ENCODE measurements around the gene GNG12.
"Not testable (repeated sequence)": the region's sequence is repeated elsewhere in the genome, so short reads cannot be mapped to it uniquely, and the experiment has no call there.

DNA sequence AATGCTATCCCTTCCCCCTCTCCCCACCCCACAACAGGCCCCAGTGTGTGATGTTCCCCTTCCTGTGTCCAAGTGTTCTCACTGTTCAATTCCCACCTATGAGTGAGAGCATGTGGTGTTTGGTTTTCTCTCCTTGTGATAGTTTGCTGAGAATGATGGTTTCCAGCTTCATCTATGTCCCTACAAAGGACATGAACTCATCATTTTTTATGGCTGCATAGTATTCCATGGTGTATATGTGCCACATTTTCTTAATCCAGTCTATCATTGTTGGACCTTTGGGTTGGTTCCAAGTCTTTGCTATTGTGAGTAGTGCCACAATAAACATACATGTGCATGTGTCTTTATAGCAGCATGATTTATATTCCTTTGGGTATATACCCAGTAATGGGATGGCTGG lies 168.0 kb downstream of the GNG12 start:
- TF ChIP-seq, protein P1, sequence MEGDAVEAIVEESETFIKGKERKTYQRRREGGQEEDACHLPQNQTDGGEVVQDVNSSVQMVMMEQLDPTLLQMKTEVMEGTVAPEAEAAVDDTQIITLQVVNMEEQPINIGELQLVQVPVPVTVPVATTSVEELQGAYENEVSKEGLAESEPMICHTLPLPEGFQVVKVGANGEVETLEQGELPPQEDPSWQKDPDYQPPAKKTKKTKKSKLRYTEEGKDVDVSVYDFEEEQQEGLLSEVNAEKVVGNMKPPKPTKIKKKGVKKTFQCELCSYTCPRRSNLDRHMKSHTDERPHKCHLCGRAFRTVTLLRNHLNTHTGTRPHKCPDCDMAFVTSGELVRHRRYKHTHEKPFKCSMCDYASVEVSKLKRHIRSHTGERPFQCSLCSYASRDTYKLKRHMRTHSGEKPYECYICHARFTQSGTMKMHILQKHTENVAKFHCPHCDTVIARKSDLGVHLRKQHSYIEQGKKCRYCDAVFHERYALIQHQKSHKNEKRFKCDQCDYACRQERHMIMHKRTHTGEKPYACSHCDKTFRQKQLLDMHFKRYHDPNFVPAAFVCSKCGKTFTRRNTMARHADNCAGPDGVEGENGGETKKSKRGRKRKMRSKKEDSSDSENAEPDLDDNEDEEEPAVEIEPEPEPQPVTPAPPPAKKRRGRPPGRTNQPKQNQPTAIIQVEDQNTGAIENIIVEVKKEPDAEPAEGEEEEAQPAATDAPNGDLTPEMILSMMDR (IDR thresholded peaks at IDR 0.05): not testable (repeated sequence)
- not testable (repeated sequence) for TF ChIP-seq POLR2A (IDR thresholded peaks at IDR 0.05)

Measured in prostate gland (tissue), 2 donors.